C4-2B (cell line): ENCODE results near the gene PFKFB4.
"Not testable (repeated sequence)": the region's sequence is repeated elsewhere in the genome, so short reads cannot be mapped to it uniquely, and the experiment has no call there.

Experiments
- H3K27ac ChIP-seq: fragments of 450-650 bp; 2 replicates; pipeline ENCODE4 v1.5.1; 2017
- CTCF ChIP-seq: fragments of 450-650 bp; conservative IDR thresholded peaks from 2 replicates; pipeline ENCODE4 v1.5.1; 2017; ENCODE audit warnings: mild to moderate bottlenecking
- ZFX ChIP-seq: fragments of 450-650 bp; IDR thresholded peaks from 2 replicates; pipeline ENCODE4 v1.6.1; 2017

Gene PFKFB4

GRCh38 chr3:48536116-48536515 is 20.5 kb downstream of the PFKFB4 start:
- TF ChIP-seq CTCF: no peak
- H3K27ac ChIP-seq: no peak overlapping the region

- TF ChIP-seq ZFX (no peak), CTCF (no peak)
- no peak overlapping the region for H3K27ac ChIP-seq
Observed at GRCh38 chr3:48535578-48535977, 21.0 kb downstream of the PFKFB4 start.

- TF ChIP-seq ZFX (no peak), CTCF (no peak)
- H3K27ac ChIP-seq: no peak overlapping the region
Observed at GRCh38 chr3:48532977-48533337, 23.6 kb downstream of the PFKFB4 start.

GRCh38 chr3:48532271-48532976 is 24.2 kb downstream of the PFKFB4 start:
- no peak for TF ChIP-seq CTCF
- no peak for TF ChIP-seq ZFX
- no peak overlapping the region for H3K27ac ChIP-seq

GRCh38 chr3:48530701-48531100 is 25.9 kb downstream of the PFKFB4 start:
- H3K27ac ChIP-seq: not testable (repeated sequence)

GRCh38 chr3:48528754-48529153 is 27.8 kb downstream of the PFKFB4 start:
- TF ChIP-seq CTCF: no peak
- no peak for TF ChIP-seq ZFX
- no peak overlapping the region for H3K27ac ChIP-seq

GRCh38 chr3:48528048-48528447 is 28.6 kb downstream of the PFKFB4 start:
- H3K27ac ChIP-seq: no peak overlapping the region
- TF ChIP-seq CTCF: no peak
- no peak for TF ChIP-seq ZFX

GRCh38 chr3:48524970-48525369 is 31.6 kb downstream of the PFKFB4 start:
- H3K27ac ChIP-seq: no peak overlapping the region
- no peak for TF ChIP-seq CTCF
- no peak for TF ChIP-seq ZFX
